CD4-positive, alpha-beta T cell (primary cell): ENCODE data around the gene SMKR1. TPM values are rescaled to one million over a fixed set of nuclear protein-coding genes. Genes with fewer than 3 reads are reported as not detected.

Experiments
- ATAC-seq: fragments of 200-7000 bp; cut with Tn5 transposase; one replicate; pipeline ENCODE4 v1.10.0; 2022; ENCODE audit warnings: mild to moderate bottlenecking; ENCODE audit not compliant: poor library complexity
- CTCF ChIA-PET: fragments of 350-600 bp; sonication (Branson Sonifier 250); formaldehyde crosslinking; loops from one replicate; lab custom pipeline; 2021; ENCODE audit warnings: antibody characterized with exemption, inconsistent platforms; lab: Charles Lee
- POLR2A ChIA-PET: fragments of 350-600 bp; sonication (Branson Sonifier 250); formaldehyde crosslinking; loops from one replicate; lab custom pipeline; 2021; ENCODE audit warnings: antibody characterized with exemption, inconsistent platforms; lab: Charles Lee
- DNase-seq, 14 experiments: peaks; one replicate each; pipeline ENCODE4 v3.0.0-alpha.2; 2013 to 2020; ENCODE audit warnings: mixed read lengths in 2 of 14
- H3K27ac ChIP-seq, 2 donors: one replicate each; pipeline versions ENCODE4 v1.5.1 to v1.7.0; 2013; ENCODE audit warnings: low read length in 2 of 2, low read depth in 1 of 2, mild to moderate bottlenecking in 1 of 2
- H3K27me3 ChIP-seq, 2 experiments: 1 replicate in 1 of 2; 2 replicates in 1 of 2; pipeline versions ENCODE4 v1.6.1 to v1.7.0; 2013; ENCODE audit warnings: low read length in 2 of 2, control low read depth in 1 of 2, mild to moderate bottlenecking in 1 of 2, moderate library complexity in 1 of 2; ENCODE audit not compliant: insufficient read depth in 2 of 2, control insufficient read depth in 1 of 2
- H3K36me3 ChIP-seq: one replicate; pipeline ENCODE4 v1.6.1; 2013; ENCODE audit warnings: low read length, control low read depth; ENCODE audit not compliant: insufficient read depth
- H3K4me1 ChIP-seq: one replicate; pipeline ENCODE4 v1.6.1; 2013; ENCODE audit warnings: low read length, control low read depth; ENCODE audit not compliant: insufficient read depth
- H3K4me3 ChIP-seq: one replicate; pipeline ENCODE4 v1.5.1; 2013; ENCODE audit warnings: mild to moderate bottlenecking, low read length, moderate library complexity
- H3K9me3 ChIP-seq, 2 experiments: 1 replicate in 1 of 2; 2 replicates in 1 of 2; pipeline versions ENCODE4 v1.6.1 to v1.7.0; 2013; ENCODE audit warnings: low read length in 2 of 2, mild to moderate bottlenecking in 2 of 2, control low read depth in 1 of 2, moderate library complexity in 1 of 2; ENCODE audit not compliant: control insufficient read depth in 1 of 2, insufficient read depth in 1 of 2
- H3K27ac Mint-ChIP-seq: one replicate; pipeline ENCODE4 v1.8.0; 2020; ENCODE audit warnings: mixed read lengths
- H3K27me3 Mint-ChIP-seq: one replicate; pipeline ENCODE4 v1.8.0; 2021; ENCODE audit warnings: mixed read lengths
- H3K36me3 Mint-ChIP-seq: one replicate; pipeline ENCODE4 v1.8.0; 2021; ENCODE audit warnings: low read depth, mixed read lengths
- H3K4me1 Mint-ChIP-seq: one replicate; pipeline ENCODE4 v1.8.0; 2021; ENCODE audit warnings: low read depth, mixed read lengths
- H3K4me3 Mint-ChIP-seq: one replicate; pipeline ENCODE4 v1.8.0; 2020; ENCODE audit warnings: mild to moderate bottlenecking, mixed read lengths
- H3K9me3 Mint-ChIP-seq: one replicate; pipeline ENCODE4 v1.8.0; 2020; ENCODE audit warnings: mixed read lengths
- intact Hi-C, 2 experiments: fragments of 100-400 bp; cut with DNase I in 1 of 2; cut with micrococcal nuclease in 1 of 2; formaldehyde crosslinking; loops; one replicate each; pipeline versions ENCODE4 v1.15.1 to v1.9.0; 2023 to 2025; cut with DNase I, micrococcal nuclease
- total RNA-seq, 174 experiments: library from RNA in 2 of 174; stranded (reverse) in 2 of 174; gene quantifications; one replicate each; pipeline ENCODE4 v1.2.3 and lab custom pipeline; 2021 to 2026
- TF ChIP-seq, protein P1 (sequence below): fragments of 200-600 bp; IDR thresholded peaks from one replicate; pipeline ENCODE4 v1.8.0; 2022; ENCODE audit warnings: antibody characterized with exemption, mild to moderate bottlenecking

Gene SMKR1
- total RNA-seq, 2 experiments from 2014 or later = 0.22 to 0.49 TPM

DNA sequence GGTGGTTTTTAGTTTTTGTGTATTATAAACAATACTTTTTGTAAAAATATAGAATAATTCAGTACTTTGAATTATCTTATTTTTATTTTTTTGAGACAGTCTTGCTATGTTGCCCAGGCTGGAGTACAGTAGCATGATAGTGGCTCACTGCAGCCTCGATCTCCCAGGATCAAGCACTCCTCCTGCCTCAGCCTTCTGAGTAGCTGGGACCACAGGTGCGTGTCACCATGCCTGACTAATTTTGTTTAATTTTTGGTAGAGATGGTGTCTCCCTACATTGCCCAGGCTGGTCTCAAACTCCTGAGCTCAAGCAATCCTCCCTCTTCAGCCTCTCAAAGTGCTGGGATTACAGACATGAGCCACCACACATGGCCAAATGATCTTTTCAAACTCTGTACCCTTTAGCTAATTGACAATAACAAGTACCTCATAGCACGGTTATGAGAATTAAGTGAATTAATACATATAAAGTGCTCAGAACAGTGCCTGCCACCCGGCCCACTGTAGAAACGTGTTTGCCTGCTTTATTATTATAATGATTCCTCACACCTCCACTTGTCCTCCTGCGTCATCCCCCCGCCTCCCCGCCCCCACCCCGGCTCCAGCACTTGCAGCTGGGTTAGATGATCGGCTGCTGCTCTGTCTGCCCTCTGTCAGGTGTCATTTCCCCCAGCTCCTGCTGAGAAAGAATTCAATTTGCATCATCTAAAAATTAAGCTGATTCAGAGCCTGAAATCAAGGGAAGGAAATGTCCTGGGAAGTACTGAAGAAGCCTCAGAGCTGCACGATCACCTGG is 55.6 kb downstream of the SMKR1 start:
- peaks cover 5% of the 10 kb centered on the region for H3K4me1 Mint-ChIP-seq
- no peaks in the 10 kb centered on the region for H3K9me3 Mint-ChIP-seq
- H3K27ac Mint-ChIP-seq = no peak overlapping the region
- Histone ChIP-seq H3K4me1 (peaks cover 6% of the 10 kb centered on the region), H3K27me3 (no peaks in the 10 kb centered on the region), H3K27ac (no peak overlapping the region), H3K9me3 (no peaks in the 10 kb centered on the region), H3K4me3 (no peak overlapping the region), H3K36me3 (no peaks in the 10 kb centered on the region)
- TF ChIP-seq, protein P1, sequence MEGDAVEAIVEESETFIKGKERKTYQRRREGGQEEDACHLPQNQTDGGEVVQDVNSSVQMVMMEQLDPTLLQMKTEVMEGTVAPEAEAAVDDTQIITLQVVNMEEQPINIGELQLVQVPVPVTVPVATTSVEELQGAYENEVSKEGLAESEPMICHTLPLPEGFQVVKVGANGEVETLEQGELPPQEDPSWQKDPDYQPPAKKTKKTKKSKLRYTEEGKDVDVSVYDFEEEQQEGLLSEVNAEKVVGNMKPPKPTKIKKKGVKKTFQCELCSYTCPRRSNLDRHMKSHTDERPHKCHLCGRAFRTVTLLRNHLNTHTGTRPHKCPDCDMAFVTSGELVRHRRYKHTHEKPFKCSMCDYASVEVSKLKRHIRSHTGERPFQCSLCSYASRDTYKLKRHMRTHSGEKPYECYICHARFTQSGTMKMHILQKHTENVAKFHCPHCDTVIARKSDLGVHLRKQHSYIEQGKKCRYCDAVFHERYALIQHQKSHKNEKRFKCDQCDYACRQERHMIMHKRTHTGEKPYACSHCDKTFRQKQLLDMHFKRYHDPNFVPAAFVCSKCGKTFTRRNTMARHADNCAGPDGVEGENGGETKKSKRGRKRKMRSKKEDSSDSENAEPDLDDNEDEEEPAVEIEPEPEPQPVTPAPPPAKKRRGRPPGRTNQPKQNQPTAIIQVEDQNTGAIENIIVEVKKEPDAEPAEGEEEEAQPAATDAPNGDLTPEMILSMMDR = no peak
- no peak for DNase-seq
- intact Hi-C loops = no loop called here
- no peak for ATAC-seq
- ChIA-PET POLR2A (no interaction called here), CTCF (no interaction called here)
- H3K36me3 Mint-ChIP-seq = no peaks in the 10 kb centered on the region
- peaks cover 11% of the 10 kb centered on the region for H3K27me3 Mint-ChIP-seq
- no peak overlapping the region for H3K4me3 Mint-ChIP-seq

DNA sequence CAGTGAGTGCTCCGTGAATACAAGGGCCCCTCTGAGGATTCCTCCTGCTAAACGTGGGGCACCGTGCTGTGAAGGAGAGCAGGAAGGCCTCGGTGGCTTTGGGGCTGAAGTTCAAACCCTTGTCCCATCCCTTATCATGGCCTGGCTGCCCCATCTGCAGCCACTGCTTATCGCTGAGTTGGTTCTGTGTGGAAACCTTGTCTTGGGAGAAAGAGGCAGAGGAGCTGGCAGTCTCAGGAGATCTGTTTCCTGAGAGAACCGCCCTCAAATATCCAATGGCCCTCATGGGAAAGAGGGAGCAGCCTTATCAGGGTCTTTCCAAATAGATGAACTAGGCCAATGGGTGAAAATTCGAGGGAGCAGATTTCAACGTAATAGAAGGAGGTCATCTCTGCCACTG is 57.2 kb downstream of the SMKR1 start:
- peaks cover 19% of the 10 kb centered on the region for H3K27me3 Mint-ChIP-seq
- H3K9me3 Mint-ChIP-seq = no peaks in the 10 kb centered on the region
- TF ChIP-seq, protein P1 = no peak
- intact Hi-C loops = no loop called here
- H3K36me3 Mint-ChIP-seq = no peaks in the 10 kb centered on the region
- Histone ChIP-seq H3K27me3 (peaks cover 0 to 5% of the 10 kb centered on the region in 2 experiments), H3K4me3 (no peak overlapping the region), H3K4me1 (no peaks in the 10 kb centered on the region), H3K36me3 (no peaks in the 10 kb centered on the region), H3K9me3 (no peaks in the 10 kb centered on the region), H3K27ac (no peak overlapping the region)
- ATAC-seq (no peak), DNase-seq (no peak)
- POLR2A ChIA-PET = no interaction called here
- H3K4me3 Mint-ChIP-seq = no peak overlapping the region
- H3K27ac Mint-ChIP-seq = no peak overlapping the region
- CTCF ChIA-PET = no interaction called here
- no peaks in the 10 kb centered on the region for H3K4me1 Mint-ChIP-seq

DNA sequence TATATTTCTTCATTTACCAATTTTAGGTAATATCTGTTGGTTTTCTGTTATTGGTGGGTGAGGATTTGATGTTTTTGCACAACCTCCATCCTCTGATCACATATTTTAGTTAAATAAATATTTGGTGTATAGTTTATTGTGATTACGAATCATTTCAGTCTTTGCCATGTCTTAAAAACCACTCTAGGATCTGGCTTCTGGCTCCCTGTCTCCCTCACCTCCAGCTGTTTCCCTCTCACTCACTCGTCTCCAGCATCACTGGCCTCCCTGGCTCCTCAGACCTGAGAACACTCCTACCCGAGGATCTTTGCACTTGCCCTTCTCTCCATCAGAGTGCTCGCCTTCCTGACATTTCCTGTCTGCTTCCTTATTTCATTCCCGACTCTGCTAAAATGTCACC is 58.5 kb downstream of the SMKR1 start:
- no peak overlapping the region for H3K4me3 Mint-ChIP-seq
- no peaks in the 10 kb centered on the region for H3K4me1 Mint-ChIP-seq
- POLR2A ChIA-PET = no interaction called here
- Histone ChIP-seq H3K4me3 (no peak overlapping the region), H3K36me3 (no peaks in the 10 kb centered on the region), H3K4me1 (no peaks in the 10 kb centered on the region), H3K9me3 (no peaks in the 10 kb centered on the region), H3K27ac (no peak overlapping the region), H3K27me3 (peaks cover 0 to 5% of the 10 kb centered on the region in 2 experiments)
- DNase-seq (no peak), ATAC-seq (no peak)
- no peaks in the 10 kb centered on the region for H3K9me3 Mint-ChIP-seq
- CTCF ChIA-PET = no interaction called here
- TF ChIP-seq, protein P1 = no peak
- H3K36me3 Mint-ChIP-seq = no peaks in the 10 kb centered on the region
- peaks cover 24% of the 10 kb centered on the region for H3K27me3 Mint-ChIP-seq
- intact Hi-C loops = no loop called here
- no peak overlapping the region for H3K27ac Mint-ChIP-seq
